ENCODE data around the gene ISG20.

ISG20 gene

GRCh38 chr15:88638626-88639372, at the start of gene ISG20:
TSS of gene ISG20 (plus strand) at chr15:88639016. CDS start at chr15:88639367, 351 bp downstream.
- peak; percentile 96 for DNase-seq (ENCODE audit: low read depth)

DNA sequence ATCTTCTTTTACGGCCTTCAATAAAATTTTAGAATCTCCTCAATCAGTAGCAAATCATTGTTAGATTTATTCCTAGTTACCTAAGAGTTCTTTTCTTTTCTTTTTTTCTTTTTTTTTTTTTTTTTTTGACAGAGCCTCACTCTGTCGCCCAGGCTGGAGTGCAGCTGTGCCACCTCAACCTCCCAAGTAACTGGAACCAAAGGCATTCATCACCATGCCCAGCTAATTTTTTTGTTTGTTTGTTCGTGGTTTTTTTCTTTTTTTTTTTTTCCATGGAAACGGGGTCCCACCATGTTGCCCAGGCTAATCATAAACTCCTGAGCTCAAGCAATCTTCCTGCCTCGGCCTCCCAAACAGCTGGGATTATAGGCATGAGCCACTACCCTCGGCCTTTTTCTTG, 48.1 kb upstream of the ISG20 start:
- DNase-seq (ENCODE audit: low read depth), result no peak

- no peak for DNase-seq (ENCODE audit: low read depth)
Observed at GRCh38 chr15:88591384-88591783, 47.4 kb upstream of the ISG20 start.

GRCh38 chr15:88603885-88604284, 34.9 kb upstream of the ISG20 start:
- DNase-seq (ENCODE audit: low read depth), result no peak

- DNase-seq (ENCODE audit: low read depth), result no peak
Observed at GRCh38 chr15:88604381-88605188, 34.2 kb upstream of the ISG20 start.

DNA sequence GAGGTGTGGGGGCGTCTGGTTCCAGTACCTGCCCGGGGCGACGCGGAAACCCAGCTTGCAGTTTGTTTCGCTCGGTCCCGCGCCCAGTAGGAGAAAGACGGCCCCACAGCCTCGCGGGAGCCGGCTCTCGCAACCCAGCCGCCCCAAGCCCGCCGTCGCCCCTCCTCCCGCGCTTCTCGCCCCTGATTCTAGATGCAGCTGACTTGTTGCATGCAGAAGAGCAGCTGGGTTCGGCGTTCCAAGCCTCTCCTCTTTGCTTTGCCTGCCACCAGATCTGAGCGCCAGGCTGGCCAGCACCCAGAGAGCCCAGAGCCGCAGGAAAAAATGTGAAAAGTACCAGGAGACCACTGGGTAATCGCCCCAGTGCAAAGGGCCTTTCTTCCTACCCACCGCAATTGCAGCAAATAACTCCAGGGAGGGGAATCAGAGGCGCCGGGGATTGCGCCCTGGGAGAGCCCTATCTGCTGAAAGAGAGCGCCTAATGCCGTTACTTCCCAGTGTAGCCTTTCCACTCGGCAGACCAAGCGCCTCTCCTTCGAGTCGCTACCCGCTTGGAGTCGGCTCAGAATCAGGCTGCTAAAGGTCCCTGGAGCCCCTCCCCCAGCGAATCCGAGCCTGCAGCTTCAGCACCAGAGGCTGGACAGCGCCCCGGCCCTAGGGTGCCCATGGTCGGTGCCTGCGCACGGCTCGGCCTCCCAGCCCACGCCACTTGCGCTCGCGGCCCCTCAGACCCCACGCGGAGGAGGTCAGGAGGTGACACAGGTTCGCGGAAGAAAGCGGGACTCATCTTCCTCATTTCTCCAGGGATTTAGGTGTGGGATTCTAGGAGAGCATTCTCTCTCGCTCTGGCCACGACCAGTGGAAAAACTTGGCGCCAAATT, 33.4 kb upstream of the ISG20 start:
- no peak for DNase-seq (ENCODE audit: low read depth)

- no peak for DNase-seq (ENCODE audit: low read depth)
Observed at GRCh38 chr15:88606070-88606794, 32.6 kb upstream of the ISG20 start.

DNA sequence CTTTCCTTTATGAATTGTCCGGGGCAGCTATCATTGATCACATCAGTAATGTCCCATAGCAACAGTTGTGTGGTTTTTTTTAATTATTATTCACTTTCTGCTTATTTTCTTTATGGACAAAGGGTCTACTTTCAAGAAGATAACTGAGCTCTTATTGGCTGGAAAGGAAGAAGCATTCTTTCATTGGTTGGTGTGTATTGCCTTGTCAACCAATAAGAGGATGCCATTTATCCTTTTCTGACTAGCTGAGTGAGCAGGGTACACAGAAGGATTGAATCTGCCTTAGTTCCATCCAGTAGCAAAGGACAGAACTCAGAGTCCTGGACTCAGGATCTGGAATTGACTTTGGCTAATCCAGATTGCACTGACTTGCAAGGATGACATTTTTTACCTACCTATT, 30.9 kb upstream of the ISG20 start:
- DNase-seq (ENCODE audit: low read depth), result no peak

- DNase-seq (ENCODE audit: low read depth), result no peak
Observed at GRCh38 chr15:88608607-88609181, 30.1 kb upstream of the ISG20 start.

- DNase-seq (ENCODE audit: low read depth), result no peak
Observed at GRCh38 chr15:88609344-88610090, 29.3 kb upstream of the ISG20 start.

- DNase-seq (ENCODE audit: low read depth), result no peak
Observed at GRCh38 chr15:88610701-88611231, 28.1 kb upstream of the ISG20 start.

GRCh38 chr15:88612186-88612796, 26.5 kb upstream of the ISG20 start:
- no peak for DNase-seq (ENCODE audit: low read depth)

DNA sequence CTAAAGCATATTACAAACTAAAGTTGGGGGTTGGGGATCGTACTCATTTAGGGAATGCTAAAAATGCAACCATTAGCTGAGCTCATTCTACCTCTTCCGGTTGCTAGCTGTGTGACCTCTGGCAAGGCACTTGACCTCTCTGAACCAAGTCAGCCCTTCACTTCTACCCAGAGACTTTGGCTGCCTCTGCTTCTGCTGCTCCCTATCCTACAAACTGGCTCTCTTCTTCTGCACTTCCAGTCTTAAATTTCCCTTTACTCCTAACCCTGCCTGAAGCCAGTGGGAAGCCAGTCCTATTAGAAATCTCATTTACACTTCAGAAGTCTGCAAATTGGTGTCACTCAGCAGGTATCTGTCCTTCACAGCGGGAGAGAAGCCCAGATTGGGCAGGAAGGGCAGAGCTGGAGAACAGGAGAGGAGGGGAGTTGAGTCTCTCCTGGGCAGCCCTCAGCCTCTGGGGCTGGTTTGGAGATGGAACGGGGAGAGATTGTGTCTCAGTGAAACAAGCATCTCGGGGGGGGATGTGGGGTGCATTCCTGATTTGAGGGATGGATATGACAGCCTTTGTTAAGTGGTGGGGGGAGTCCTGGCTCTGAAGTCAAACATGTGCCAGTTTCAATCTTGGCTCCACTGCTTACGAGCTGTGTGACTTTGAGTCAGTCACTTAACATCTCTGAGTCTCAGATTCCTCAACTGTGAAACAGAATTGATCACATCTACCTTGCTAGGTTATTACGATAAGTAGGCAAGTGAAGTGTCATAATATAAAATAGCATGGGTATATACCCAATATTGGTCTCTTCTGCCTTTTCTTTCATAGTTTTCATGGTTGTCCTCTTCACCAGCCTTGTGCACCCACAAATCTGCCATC, 25.5 kb upstream of the ISG20 start:
- DNase-seq (ENCODE audit: low read depth), result peak; percentile 51

- DNase-seq (ENCODE audit: low read depth), result no peak
Observed at GRCh38 chr15:88615303-88616107, 23.3 kb upstream of the ISG20 start.

- no peak for DNase-seq (ENCODE audit: low read depth)
Observed at GRCh38 chr15:88616240-88616639, 22.6 kb upstream of the ISG20 start.

- DNase-seq (ENCODE audit: low read depth), result no peak
Observed at GRCh38 chr15:88617031-88617722, 21.6 kb upstream of the ISG20 start.

GRCh38 chr15:88617790-88618189, 21.0 kb upstream of the ISG20 start:
- no peak for DNase-seq (ENCODE audit: low read depth)

Measured in HS-27A (cell line).